ENCODE data around the gene ADRA2C.

Gene ADRA2C

DNA sequence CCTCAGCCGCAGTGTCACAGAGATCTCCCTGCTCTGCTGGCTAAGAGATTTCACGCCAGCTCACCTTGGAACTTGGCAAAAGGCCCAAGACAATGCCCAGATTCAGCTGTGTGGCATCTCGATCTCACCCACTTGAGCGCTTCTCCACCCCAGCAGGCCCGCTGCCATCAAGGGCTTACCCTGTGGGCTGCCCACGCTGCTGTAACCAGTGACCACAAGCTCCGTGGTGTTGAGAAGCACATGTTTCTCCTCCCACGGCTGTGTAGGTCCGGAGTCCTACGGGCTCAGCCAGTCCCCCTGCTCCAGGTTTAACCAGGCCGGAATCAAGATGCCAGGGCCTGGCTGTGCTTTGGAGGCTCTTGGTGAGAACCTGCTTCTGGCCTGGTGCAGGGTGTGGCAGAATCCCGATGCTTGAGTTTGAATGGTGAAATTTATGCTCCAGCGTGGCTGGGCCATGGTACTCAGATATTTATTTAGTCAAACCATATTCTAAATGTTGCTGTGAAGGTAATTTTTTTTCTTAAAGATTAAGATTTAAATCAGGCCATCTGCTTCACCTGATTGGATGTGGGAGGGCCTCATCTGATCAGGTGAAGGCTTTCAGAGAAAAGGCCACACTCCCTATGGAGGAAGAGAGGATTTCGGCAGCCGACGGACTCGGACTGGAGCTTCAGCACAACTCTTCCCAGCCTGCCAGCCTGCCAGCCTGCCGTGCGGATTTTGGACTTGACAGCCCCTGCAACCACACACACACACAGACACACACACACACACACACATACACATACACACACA, 24.8 kb upstream of the ADRA2C start:
- Histone ChIP-seq H3K4me2 (ENCODE audit: low read depth, low read length, poor library complexity, severe bottlenecking) (no peak overlapping the region), H3K27ac (ENCODE audit: low read depth, low read length) (no peak overlapping the region), H3K9me2 (replicated peaks; ENCODE audit: insufficient read depth, low read length) (no peaks in the 10 kb centered on the region), H3K27me3 (ENCODE audit: low read length) (no peaks in the 10 kb centered on the region; the same call in 1 of the 2 replicates), H3K9ac (ENCODE audit: low read length) (no peak overlapping the region), H2AFZ (ENCODE audit: low read depth, low read length, severe bottlenecking) (no peak overlapping the region), H3K9me3 (ENCODE audit: insufficient read depth, low read length) (no peaks in the 10 kb centered on the region), H4K20me1 (ENCODE audit: low read depth, low read length) (no peaks in the 10 kb centered on the region), H3K79me2 (ENCODE audit: insufficient read depth, low read length) (no peaks in the 10 kb centered on the region), H3F3A (ENCODE audit: insufficient read depth) (no peaks in the 10 kb centered on the region), H3K36me3 (ENCODE audit: low read length) (no peaks in the 10 kb centered on the region), H3K4me3 (ENCODE audit: insufficient read depth, low read length, poor library complexity, severe bottlenecking) (no peak overlapping the region)
- TF ChIP-seq EZH2phosphoT487 (conservative IDR thresholded peaks at IDR 0.05; ENCODE audit: low read length), result no peak
- TF ChIP-seq, protein P1, sequence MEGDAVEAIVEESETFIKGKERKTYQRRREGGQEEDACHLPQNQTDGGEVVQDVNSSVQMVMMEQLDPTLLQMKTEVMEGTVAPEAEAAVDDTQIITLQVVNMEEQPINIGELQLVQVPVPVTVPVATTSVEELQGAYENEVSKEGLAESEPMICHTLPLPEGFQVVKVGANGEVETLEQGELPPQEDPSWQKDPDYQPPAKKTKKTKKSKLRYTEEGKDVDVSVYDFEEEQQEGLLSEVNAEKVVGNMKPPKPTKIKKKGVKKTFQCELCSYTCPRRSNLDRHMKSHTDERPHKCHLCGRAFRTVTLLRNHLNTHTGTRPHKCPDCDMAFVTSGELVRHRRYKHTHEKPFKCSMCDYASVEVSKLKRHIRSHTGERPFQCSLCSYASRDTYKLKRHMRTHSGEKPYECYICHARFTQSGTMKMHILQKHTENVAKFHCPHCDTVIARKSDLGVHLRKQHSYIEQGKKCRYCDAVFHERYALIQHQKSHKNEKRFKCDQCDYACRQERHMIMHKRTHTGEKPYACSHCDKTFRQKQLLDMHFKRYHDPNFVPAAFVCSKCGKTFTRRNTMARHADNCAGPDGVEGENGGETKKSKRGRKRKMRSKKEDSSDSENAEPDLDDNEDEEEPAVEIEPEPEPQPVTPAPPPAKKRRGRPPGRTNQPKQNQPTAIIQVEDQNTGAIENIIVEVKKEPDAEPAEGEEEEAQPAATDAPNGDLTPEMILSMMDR (IDR thresholded peaks at IDR 0.05; ENCODE audit: insufficient read depth, low read length, poor library complexity, severe bottlenecking), result no peak

DNA sequence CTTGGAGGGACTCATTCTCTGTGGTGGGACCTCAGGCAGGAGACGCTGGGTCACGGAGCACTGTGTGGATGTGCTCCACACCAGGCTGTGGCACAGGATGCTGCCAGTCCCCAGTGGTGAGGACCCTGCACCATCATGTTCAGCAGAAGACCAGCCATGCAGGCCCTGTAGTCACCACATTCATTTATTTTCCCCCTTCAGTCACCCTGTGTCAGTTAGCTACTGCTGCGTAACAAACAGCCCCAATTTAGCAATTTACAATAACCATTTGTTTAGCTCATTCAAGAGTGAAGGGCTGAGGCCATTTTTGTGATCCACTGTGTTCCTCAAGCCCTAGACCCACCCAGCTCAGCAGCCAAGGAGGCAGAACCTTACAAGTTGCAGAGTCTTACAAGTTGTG, 23.6 kb upstream of the ADRA2C start:
- Histone ChIP-seq H3K9me3 (ENCODE audit: insufficient read depth, low read length) (no peaks in the 10 kb centered on the region), H3K4me3 (ENCODE audit: insufficient read depth, low read length, poor library complexity, severe bottlenecking) (no peak overlapping the region), H3K4me2 (ENCODE audit: low read depth, low read length, poor library complexity, severe bottlenecking) (no peak overlapping the region), H3K36me3 (ENCODE audit: low read length) (no peaks in the 10 kb centered on the region), H3K9ac (ENCODE audit: low read length) (no peak overlapping the region), H3F3A (ENCODE audit: insufficient read depth) (no peaks in the 10 kb centered on the region), H2AFZ (ENCODE audit: low read depth, low read length, severe bottlenecking) (no peak overlapping the region), H3K27ac (ENCODE audit: low read depth, low read length) (no peak overlapping the region), H3K9me2 (replicated peaks; ENCODE audit: insufficient read depth, low read length) (no peaks in the 10 kb centered on the region), H3K27me3 (ENCODE audit: low read length) (no peaks in the 10 kb centered on the region; the same call in 1 of the 2 replicates), H3K79me2 (ENCODE audit: insufficient read depth, low read length) (no peaks in the 10 kb centered on the region), H4K20me1 (ENCODE audit: low read depth, low read length) (no peaks in the 10 kb centered on the region)
- no peak for TF ChIP-seq EZH2phosphoT487 (conservative IDR thresholded peaks at IDR 0.05; ENCODE audit: low read length)
- TF ChIP-seq, protein P1 (IDR thresholded peaks at IDR 0.05; ENCODE audit: insufficient read depth, low read length, poor library complexity, severe bottlenecking), result no peak

DNA sequence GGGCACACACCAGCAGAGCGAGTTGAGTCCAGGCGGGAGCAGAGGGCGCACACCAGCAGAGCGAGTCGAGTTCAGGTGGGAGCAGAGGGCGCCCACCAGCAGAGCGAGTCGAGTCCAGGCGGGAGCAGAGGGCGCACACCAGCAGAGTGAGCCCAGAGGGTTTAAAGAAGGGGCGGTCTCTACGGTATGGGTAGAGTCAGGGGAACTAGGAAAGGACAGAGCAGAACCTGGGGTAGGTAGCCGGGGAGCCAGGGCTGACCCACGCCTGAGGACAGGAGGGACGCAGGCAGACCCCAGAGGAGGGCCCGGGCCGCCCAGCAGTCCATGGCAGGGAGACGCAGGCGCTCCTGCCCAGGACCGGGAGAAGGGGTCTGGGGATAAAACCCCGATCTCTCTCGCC, 22.0 kb upstream of the ADRA2C start:
- Histone ChIP-seq H3K9me2 (replicated peaks; ENCODE audit: insufficient read depth, low read length) (no peaks in the 10 kb centered on the region), H4K20me1 (ENCODE audit: low read depth, low read length) (no peaks in the 10 kb centered on the region), H3K9me3 (ENCODE audit: insufficient read depth, low read length) (no peaks in the 10 kb centered on the region), H3K79me2 (ENCODE audit: insufficient read depth, low read length) (no peaks in the 10 kb centered on the region), H3K4me2 (ENCODE audit: low read depth, low read length, poor library complexity, severe bottlenecking) (no peak overlapping the region), H3K36me3 (ENCODE audit: low read length) (no peaks in the 10 kb centered on the region), H3K27ac (ENCODE audit: low read depth, low read length) (no peak overlapping the region), H3F3A (ENCODE audit: insufficient read depth) (no peaks in the 10 kb centered on the region), H3K4me3 (ENCODE audit: insufficient read depth, low read length, poor library complexity, severe bottlenecking) (no peak overlapping the region), H3K27me3 (ENCODE audit: low read length) (no peaks in the 10 kb centered on the region; the same call in 1 of the 2 replicates), H3K9ac (ENCODE audit: low read length) (no peak overlapping the region), H2AFZ (ENCODE audit: low read depth, low read length, severe bottlenecking) (no peak overlapping the region)
- TF ChIP-seq, protein P1 (IDR thresholded peaks at IDR 0.05; ENCODE audit: insufficient read depth, low read length, poor library complexity, severe bottlenecking), result no peak
- TF ChIP-seq EZH2phosphoT487 (conservative IDR thresholded peaks at IDR 0.05; ENCODE audit: low read length), result no peak

All from SU-DHL-6 (cell line).